ENCODE data around the gene ACTA1.

DNA sequence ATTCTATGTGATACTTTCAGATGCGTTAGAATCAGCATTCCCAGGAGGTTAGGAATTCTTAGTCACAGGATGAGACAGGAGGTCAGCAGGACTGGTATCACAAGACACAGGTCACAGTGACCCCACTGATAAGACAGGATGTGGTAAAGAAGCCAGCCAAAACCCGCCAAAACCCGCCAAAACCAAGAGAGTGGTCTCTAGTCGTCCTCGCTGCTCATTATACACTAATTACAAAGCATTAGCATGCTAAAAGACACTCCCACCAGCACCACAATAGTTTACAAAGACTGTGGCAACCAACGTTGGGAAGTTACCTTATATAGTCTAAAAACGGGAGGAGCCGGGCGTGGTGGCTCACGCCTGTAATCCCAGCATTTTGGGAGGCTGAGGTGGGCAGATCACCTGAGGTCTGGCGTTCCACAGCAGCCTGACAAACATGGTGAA is 13.9 kb upstream of the ACTA1 start:
- no peak for TF ChIP-seq ZFX (IDR thresholded peaks at IDR 0.05; ENCODE audit: borderline replicate concordance)
- no peak for TF ChIP-seq CTCF (IDR thresholded peaks at IDR 0.05)

Measured in 22Rv1 (cell line).